Measurements from ENCODE around the gene MARS2.

DNA sequence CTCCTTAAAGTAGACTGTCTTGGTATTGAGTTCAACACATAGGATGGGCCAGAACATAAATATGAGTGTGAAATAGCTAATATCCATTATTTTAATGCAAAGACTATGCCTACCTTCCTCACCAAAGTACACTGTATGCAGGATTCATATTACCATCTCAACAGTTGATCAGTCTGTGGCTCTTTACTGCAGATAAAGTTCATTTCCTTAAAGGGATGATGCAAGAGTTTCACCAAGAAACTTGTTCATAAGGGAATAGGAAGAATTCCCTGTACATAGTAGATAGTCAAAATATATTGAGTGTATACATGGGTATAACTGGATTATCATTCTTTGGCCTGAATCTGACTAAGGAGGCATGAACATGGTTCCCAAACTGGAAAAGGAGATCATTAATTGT is 35.0 kb downstream of the MARS2 start:
- TF ChIP-seq, protein P1, sequence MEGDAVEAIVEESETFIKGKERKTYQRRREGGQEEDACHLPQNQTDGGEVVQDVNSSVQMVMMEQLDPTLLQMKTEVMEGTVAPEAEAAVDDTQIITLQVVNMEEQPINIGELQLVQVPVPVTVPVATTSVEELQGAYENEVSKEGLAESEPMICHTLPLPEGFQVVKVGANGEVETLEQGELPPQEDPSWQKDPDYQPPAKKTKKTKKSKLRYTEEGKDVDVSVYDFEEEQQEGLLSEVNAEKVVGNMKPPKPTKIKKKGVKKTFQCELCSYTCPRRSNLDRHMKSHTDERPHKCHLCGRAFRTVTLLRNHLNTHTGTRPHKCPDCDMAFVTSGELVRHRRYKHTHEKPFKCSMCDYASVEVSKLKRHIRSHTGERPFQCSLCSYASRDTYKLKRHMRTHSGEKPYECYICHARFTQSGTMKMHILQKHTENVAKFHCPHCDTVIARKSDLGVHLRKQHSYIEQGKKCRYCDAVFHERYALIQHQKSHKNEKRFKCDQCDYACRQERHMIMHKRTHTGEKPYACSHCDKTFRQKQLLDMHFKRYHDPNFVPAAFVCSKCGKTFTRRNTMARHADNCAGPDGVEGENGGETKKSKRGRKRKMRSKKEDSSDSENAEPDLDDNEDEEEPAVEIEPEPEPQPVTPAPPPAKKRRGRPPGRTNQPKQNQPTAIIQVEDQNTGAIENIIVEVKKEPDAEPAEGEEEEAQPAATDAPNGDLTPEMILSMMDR (IDR thresholded peaks at IDR 0.05), result no peak
- TF ChIP-seq POLR2A (IDR thresholded peaks at IDR 0.05), result no peak

Data from esophagus squamous epithelium (tissue), 4 donors.